OCI-LY1 (cell line): ENCODE data around the gene SLC6A8.
A peak's percentile ranks its signal among the peaks of the same experiment; 100 is the strongest.

ENCODE experiments used
- H2AFZ ChIP-seq: fragments of 200-600 bp; sonication (generic), shearing (Covaris generic); 2 replicates; pipeline ENCODE4 v1.6.0; 2014; ENCODE audit warnings: antibody characterized with exemption, mild to moderate bottlenecking, low read length
- H3F3A ChIP-seq: fragments of 200-600 bp; sonication (generic), shearing (Covaris generic); 2 replicates; pipeline ENCODE4 v1.6.0; 2014; ENCODE audit warnings: mild to moderate bottlenecking, antibody characterized with exemption, low read length, moderate library complexity; ENCODE audit not compliant: insufficient read depth
- H3K27ac ChIP-seq: fragments of 200-600 bp; sonication (generic); 2 replicates; pipeline ENCODE4 v1.5.1; 2014; ENCODE audit warnings: low read length, mixed run types, mild to moderate bottlenecking, low read depth; ENCODE audit not compliant: poor library complexity, severe bottlenecking
- H3K27me3 ChIP-seq: fragments of 200-600 bp; sonication (generic); 2 replicates; pipeline ENCODE4 v1.6.0; 2014; ENCODE audit warnings: antibody characterized with exemption, mild to moderate bottlenecking, low read length, moderate library complexity; ENCODE audit not compliant: insufficient read depth
- H3K36me3 ChIP-seq: fragments of 200-600 bp; sonication (generic); 2 replicates; pipeline ENCODE4 v1.6.1; 2014; ENCODE audit warnings: mild to moderate bottlenecking, antibody characterized with exemption, low read length, moderate library complexity, mixed read lengths; ENCODE audit not compliant: insufficient read depth
- H3K4me1 ChIP-seq: fragments of 200-600 bp; sonication (generic); 2 replicates; pipeline ENCODE4 v1.5.1; 2014; ENCODE audit warnings: mild to moderate bottlenecking, low read length, moderate library complexity; ENCODE audit not compliant: insufficient read depth, severe bottlenecking
- H3K4me2 ChIP-seq: fragments of 200-600 bp; sonication (generic), shearing (Covaris generic); 2 replicates; pipeline ENCODE4 v1.6.1; 2014; ENCODE audit warnings: low read length
- H3K4me3 ChIP-seq: fragments of 200-600 bp; sonication (generic); 2 replicates; pipeline ENCODE4 v1.5.1; 2014; ENCODE audit warnings: low read length, low read depth, mild to moderate bottlenecking, mixed read lengths; ENCODE audit not compliant: poor library complexity, severe bottlenecking
- H3K79me2 ChIP-seq: fragments of 200-600 bp; shearing (Covaris generic); 2 replicates; pipeline ENCODE4 v1.6.1; 2016; ENCODE audit warnings: mixed run types, low read length, mixed read lengths; ENCODE audit not compliant: insufficient read depth
- H3K9ac ChIP-seq: fragments of 200-600 bp; sonication (generic), shearing (Covaris generic); 2 replicates; pipeline ENCODE4 v1.6.1; 2014; ENCODE audit warnings: mild to moderate bottlenecking, low read length, mixed read lengths
- H3K9me2 ChIP-seq: fragments of 200-600 bp; sonication (generic), shearing (Covaris generic); 2 replicates; pipeline ENCODE4 v1.6.1; 2014; ENCODE audit warnings: low read depth, mild to moderate bottlenecking, low read length, mixed read lengths
- H3K9me3 ChIP-seq: fragments of 200-600 bp; shearing (Covaris generic); 2 replicates; pipeline ENCODE4 v1.6.1; 2014; ENCODE audit warnings: low read length, mixed read lengths
- H4K20me1 ChIP-seq: fragments of 200-600 bp; sonication (generic), shearing (Covaris generic); 2 replicates; pipeline ENCODE4 v1.6.0; 2016; ENCODE audit warnings: mild to moderate bottlenecking, low read length; ENCODE audit not compliant: insufficient read depth
- EZH2 ChIP-seq: fragments of 200-600 bp; sonication (generic), shearing (Covaris generic); IDR thresholded peaks from 2 replicates; pipeline ENCODE4 v1.8.0; 2017; ENCODE audit warnings: borderline replicate concordance, mixed run types, mild to moderate bottlenecking, antibody characterized with exemption, low read length, moderate library complexity, mixed read lengths
- TF ChIP-seq, protein P1 (sequence below): fragments of 200-600 bp; sonication (generic), shearing (Covaris generic); IDR thresholded peaks from 2 replicates; pipeline ENCODE4 v1.5.1; 2017; ENCODE audit warnings: mild to moderate bottlenecking, antibody characterized with exemption, low read length, moderate library complexity, mixed read lengths

The SLC6A8 gene

DNA sequence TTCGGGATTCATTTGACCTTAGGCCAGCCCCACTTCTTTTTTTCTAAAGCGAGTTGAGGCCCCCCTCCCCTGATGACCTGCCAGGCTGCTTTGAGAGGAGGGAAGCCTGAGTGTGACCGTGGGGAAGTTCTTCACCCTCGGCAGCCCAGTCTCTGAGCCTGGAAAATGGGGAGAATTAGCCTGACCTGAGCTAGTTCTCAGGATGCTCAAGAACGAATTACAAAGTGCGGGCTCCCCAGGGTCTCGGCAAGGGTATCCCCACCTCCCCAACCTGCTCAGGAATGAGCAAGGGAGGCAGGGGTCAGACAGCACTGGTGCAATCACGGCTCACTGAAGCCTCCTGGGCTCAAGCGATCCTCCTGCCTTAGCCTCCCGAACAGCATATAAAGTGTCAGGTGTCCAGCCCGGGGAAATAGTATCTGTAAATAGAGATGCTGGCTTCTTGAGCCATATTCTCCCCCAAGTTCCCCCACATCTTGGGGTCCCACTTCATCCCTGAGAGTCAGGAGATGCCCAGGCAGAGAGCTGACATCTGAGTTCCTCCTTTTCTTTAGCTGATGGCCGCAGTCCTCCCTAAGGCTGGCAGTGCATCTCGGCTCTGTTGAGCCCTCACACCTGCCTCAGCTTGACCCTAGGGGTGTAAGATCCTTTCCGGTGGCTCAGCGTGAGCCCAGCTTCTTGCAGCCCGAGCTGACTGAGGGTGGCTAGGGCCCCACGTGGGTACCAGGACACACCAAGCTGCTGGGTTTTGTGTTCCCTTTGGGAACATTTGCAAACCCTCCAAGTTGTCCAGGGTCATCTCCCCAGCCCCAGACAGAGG lies 39.2 kb upstream of the SLC6A8 start:
- Histone ChIP-seq H3K9ac (no peak overlapping the region), H3K36me3 (no peaks in the 10 kb centered on the region), H3K79me2 (no peaks in the 10 kb centered on the region), H3K27me3 (no peaks in the 10 kb centered on the region), H3K4me3 (no peak overlapping the region), H3K4me1 (no peaks in the 10 kb centered on the region), H2AFZ (no peak overlapping the region), H4K20me1 (no peaks in the 10 kb centered on the region), H3K9me2 (no peaks in the 10 kb centered on the region), H3K27ac (no peak overlapping the region), H3K9me3 (no peaks in the 10 kb centered on the region), H3K4me2 (no peak overlapping the region), H3F3A (no peaks in the 10 kb centered on the region)
- TF ChIP-seq, protein P1, sequence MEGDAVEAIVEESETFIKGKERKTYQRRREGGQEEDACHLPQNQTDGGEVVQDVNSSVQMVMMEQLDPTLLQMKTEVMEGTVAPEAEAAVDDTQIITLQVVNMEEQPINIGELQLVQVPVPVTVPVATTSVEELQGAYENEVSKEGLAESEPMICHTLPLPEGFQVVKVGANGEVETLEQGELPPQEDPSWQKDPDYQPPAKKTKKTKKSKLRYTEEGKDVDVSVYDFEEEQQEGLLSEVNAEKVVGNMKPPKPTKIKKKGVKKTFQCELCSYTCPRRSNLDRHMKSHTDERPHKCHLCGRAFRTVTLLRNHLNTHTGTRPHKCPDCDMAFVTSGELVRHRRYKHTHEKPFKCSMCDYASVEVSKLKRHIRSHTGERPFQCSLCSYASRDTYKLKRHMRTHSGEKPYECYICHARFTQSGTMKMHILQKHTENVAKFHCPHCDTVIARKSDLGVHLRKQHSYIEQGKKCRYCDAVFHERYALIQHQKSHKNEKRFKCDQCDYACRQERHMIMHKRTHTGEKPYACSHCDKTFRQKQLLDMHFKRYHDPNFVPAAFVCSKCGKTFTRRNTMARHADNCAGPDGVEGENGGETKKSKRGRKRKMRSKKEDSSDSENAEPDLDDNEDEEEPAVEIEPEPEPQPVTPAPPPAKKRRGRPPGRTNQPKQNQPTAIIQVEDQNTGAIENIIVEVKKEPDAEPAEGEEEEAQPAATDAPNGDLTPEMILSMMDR = no peak
- TF ChIP-seq EZH2 = no peak

DNA sequence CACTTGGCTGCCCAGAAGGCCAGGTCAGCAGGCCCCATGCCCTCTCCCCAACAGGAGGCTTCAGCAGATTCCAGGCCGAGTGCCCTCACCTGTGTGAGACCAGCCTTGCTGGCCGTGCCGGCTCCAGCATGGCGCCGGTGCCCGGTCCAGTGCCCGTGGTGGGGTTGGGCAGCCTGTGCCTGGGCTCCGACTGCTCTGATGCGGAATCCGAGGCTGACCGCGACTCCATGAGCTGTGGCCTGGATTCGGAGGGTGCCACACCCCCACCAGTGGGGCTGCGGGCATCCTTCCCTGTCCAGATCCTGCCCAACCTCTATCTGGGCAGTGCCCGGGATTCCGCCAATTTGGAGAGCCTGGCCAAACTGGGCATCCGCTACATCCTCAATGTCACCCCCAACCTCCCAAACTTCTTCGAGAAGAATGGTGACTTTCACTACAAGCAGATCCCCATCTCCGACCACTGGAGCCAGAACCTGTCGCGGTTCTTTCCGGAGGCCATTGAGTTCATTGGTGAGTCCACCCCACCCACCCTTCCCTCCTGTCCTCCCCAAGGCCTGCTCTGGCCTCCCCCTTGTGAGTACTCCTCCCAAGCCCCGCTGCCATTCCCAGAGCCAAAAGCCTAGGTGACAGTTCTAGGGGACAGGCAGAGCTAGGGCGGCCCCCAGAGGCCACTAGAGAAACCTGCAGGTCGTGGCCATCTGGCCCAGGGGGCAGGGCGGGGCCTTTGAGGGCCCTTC lies 38.4 kb upstream of the SLC6A8 start:
- Histone ChIP-seq H3K4me2 (no peak overlapping the region), H3K27me3 (no peaks in the 10 kb centered on the region)

DNA sequence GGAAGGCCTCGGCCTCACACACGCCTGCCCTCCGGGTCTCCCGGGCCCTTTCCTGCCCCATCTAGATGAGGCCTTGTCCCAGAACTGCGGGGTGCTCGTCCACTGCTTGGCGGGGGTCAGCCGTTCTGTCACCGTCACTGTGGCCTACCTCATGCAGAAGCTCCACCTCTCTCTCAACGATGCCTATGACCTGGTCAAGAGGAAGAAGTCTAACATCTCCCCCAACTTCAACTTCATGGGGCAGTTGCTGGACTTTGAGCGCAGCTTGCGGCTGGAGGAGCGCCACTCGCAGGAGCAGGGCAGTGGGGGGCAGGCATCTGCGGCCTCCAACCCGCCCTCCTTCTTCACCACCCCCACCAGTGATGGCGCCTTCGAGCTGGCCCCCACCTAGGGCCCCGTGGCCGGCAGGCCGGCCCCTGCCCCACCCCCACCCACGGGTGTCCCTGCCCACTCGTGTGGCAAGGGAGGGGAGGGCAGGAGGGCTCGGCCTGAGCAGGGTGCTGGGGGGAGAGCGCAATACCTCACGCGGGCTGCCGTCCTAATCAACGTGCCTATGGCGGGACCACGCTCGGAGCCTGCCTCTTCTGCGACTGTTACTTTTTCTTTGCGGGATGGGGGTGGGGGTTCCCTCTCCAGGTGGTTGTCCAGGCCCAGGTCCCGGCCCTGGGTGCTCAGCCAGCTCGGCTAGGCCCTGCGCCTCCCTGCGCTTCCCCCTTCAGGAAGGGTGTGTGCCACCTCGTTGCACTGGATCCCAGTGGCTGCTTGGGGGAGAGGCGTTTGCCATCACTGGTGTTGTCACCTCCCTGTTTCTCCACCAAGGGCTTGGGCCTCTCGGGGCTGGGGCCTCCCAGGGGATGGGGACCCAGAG lies 37.6 kb upstream of the SLC6A8 start:
- Histone ChIP-seq H3F3A (no peaks in the 10 kb centered on the region), H3K27ac (no peak overlapping the region), H3K4me1 (no peaks in the 10 kb centered on the region), H3K4me3 (no peak overlapping the region), H3K9me2 (no peaks in the 10 kb centered on the region), H3K9ac (no peak overlapping the region), H2AFZ (no peak overlapping the region), H4K20me1 (no peaks in the 10 kb centered on the region), H3K9me3 (no peaks in the 10 kb centered on the region), H3K36me3 (no peaks in the 10 kb centered on the region), H3K79me2 (no peaks in the 10 kb centered on the region), H3K27me3 (no peaks in the 10 kb centered on the region), H3K4me2 (no peak overlapping the region)
- TF ChIP-seq, protein P1 = no peak
- no peak for TF ChIP-seq EZH2

More for the DNA sequence above, 38.4 kb upstream of the SLC6A8 start:
- Histone ChIP-seq H3K4me3 (no peak overlapping the region), H3K4me1 (no peaks in the 10 kb centered on the region), H2AFZ (no peak overlapping the region), H3K79me2 (no peaks in the 10 kb centered on the region), H3K9ac (no peak overlapping the region), H4K20me1 (no peaks in the 10 kb centered on the region), H3K9me2 (no peaks in the 10 kb centered on the region), H3K27ac (no peak overlapping the region), H3K9me3 (no peaks in the 10 kb centered on the region), H3K36me3 (no peaks in the 10 kb centered on the region), H3F3A (no peaks in the 10 kb centered on the region)
- TF ChIP-seq, protein P1 = peak; percentile 23; the same call in 1 of the 2 replicates
- TF ChIP-seq EZH2 = no peak
